Keratinocyte (primary cell): ENCODE data around the gene UBE2D2. TPM values are rescaled to one million over a fixed set of nuclear protein-coding genes. Genes with fewer than 3 reads are reported as not detected.

Experiments
- DNase-seq: peaks from one replicate; pipeline ENCODE4 v3.0.0-alpha.2; 2011; ENCODE audit warnings: low read depth, missing footprints, low spot score
- FAIRE-seq: peaks from 2 replicates; lab custom pipeline; 2011; peaks lifted over from hg19 to GRCh38; lab: Jason Lieb, UNC
- H2AFZ ChIP-seq: 2 replicates; pipeline ENCODE4 v1.6.0; 2012; ENCODE audit warnings: low read length, control low read depth, inconsistent platforms; ENCODE audit not compliant: control insufficient read depth
- H3K27ac ChIP-seq: 2 replicates; pipeline ENCODE4 v1.5.1; 2011; ENCODE audit warnings: low read length; ENCODE audit not compliant: control insufficient read depth, insufficient read depth
- H3K27me3 ChIP-seq: 3 replicates; pipeline ENCODE4 v1.6.0; 2011; ENCODE audit warnings: low read length; ENCODE audit not compliant: control insufficient read depth, insufficient read depth; ENCODE audit errors: extremely low read depth
- H3K36me3 ChIP-seq, 2 experiments: 2 replicates in 1 of 2; 3 replicates in 1 of 2; pipeline ENCODE4 v1.5.1; 2011; ENCODE audit warnings: low read length in 2 of 2, mild to moderate bottlenecking in 1 of 2; ENCODE audit not compliant: control insufficient read depth in 2 of 2, insufficient read depth in 2 of 2; ENCODE audit errors: extremely low read depth in 1 of 2
- H3K4me1 ChIP-seq: 3 replicates; pipeline ENCODE4 v1.5.1; 2011; ENCODE audit warnings: low read length; ENCODE audit not compliant: control insufficient read depth, insufficient read depth; ENCODE audit errors: extremely low read depth
- H3K4me2 ChIP-seq: 3 replicates; pipeline ENCODE4 v1.6.0; 2011; ENCODE audit warnings: low read depth, low read length; ENCODE audit not compliant: control insufficient read depth, insufficient read depth; ENCODE audit errors: extremely low read depth
- H3K4me3 ChIP-seq, 3 experiments: fragments of 200-600 bp in 1 of 3; sonication (generic) in 1 of 3; 2 replicates in 2 of 3; 3 replicates in 1 of 3; pipeline ENCODE4 v1.5.1; 2011 to 2016; ENCODE audit warnings: low read length in 3 of 3, mild to moderate bottlenecking in 3 of 3, control low read depth in 2 of 3, inconsistent platforms in 1 of 3, low read depth in 1 of 3, mixed read lengths in 1 of 3, mixed run types in 1 of 3, moderate library complexity in 1 of 3; ENCODE audit not compliant: control insufficient read depth in 2 of 3, insufficient read depth in 2 of 3; ENCODE audit errors: extremely low read depth in 1 of 3
- H3K79me2 ChIP-seq: 2 replicates; pipeline ENCODE4 v1.6.0; 2012; ENCODE audit warnings: low read length; ENCODE audit not compliant: control insufficient read depth, insufficient read depth
- H3K9ac ChIP-seq: 3 replicates; pipeline ENCODE4 v1.6.0; 2011; ENCODE audit warnings: low read length; ENCODE audit not compliant: control insufficient read depth, insufficient read depth; ENCODE audit errors: extremely low read depth
- H3K9me1 ChIP-seq: 3 replicates; pipeline ENCODE4 v1.6.0; 2011; ENCODE audit warnings: low read length; ENCODE audit not compliant: control insufficient read depth, insufficient read depth; ENCODE audit errors: extremely low read depth
- H3K9me3 ChIP-seq: 2 replicates; pipeline ENCODE4 v1.5.1; 2012; ENCODE audit warnings: low read depth, low read length; ENCODE audit not compliant: control insufficient read depth
- H4K20me1 ChIP-seq: 3 replicates; pipeline ENCODE4 v1.6.0; 2011; ENCODE audit warnings: low read length; ENCODE audit not compliant: control insufficient read depth, insufficient read depth; ENCODE audit errors: extremely low read depth
- EZH2 ChIP-seq: IDR thresholded peaks from one replicate; pipeline ENCODE4 v1.6.1; 2012; ENCODE audit warnings: inconsistent platforms, mild to moderate bottlenecking, low read length, moderate library complexity
- dilution Hi-C: fragments of 300-500 bp; cut with MboI; formaldehyde crosslinking; loops from one replicate; pipeline ENCODE4 v1.7.0; 2020; ENCODE audit warnings: low sequenced_read_pairs; ENCODE audit not compliant: extremely low pct_ligation_motif_present
- polyA plus RNA-seq, 5 experiments: library from polyadenylated mRNA; depleted of rRNA in 3 of 5; stranded (reverse) in 3 of 5; stranded (forward) in 1 of 5; unstranded in 1 of 5; fragments of >200 nt; gene quantifications; 1 replicate in 1 of 5; 2 replicates in 3 of 5; 3 replicates in 1 of 5; pipeline versions ENCODE4 v1.2.1 to v1.2.3, GENCODE V29; 2011 to 2012; ENCODE audit warnings: missing spikeins in 2 of 5, low read depth in 1 of 5, low replicate concordance in 1 of 5
- TF ChIP-seq, protein P1 (sequence below), 3 experiments: IDR thresholded peaks in 1 of 3; conservative IDR thresholded peaks in 1 of 3; optimal IDR thresholded peaks in 1 of 3; 2 replicates in 2 of 3; 3 replicates in 1 of 3; pipeline versions ENCODE3 to v1.5.1; 2011; ENCODE audit warnings: low read length in 3 of 3, mild to moderate bottlenecking in 3 of 3, moderate library complexity in 2 of 3, control low read depth in 1 of 3, inconsistent platforms in 1 of 3; ENCODE audit not compliant: insufficient read depth in 2 of 3; ENCODE audit errors: extremely low read depth in 1 of 3

Gene UBE2D2
- polyA plus RNA-seq, 1 donor (not counting 4 experiments of a cell fraction or from before 2014, with no cell fraction given), result 127 TPM

- DNase-seq, result no peak
- Histone ChIP-seq H3K27me3 (peaks cover 17% of the 10 kb centered on the region), H2AFZ (no peak overlapping the region), H3K9ac (no peak overlapping the region), H3K9me1 (no peaks in the 10 kb centered on the region), H4K20me1 (no peaks in the 10 kb centered on the region), H3K36me3 (no peaks in the 10 kb centered on the region), H3K4me3 (no peak overlapping the region), H3K4me2 (no peak overlapping the region), H3K9me3 (no peaks in the 10 kb centered on the region), H3K79me2 (no peaks in the 10 kb centered on the region), H3K4me1 (no peaks in the 10 kb centered on the region), H3K27ac (no peak overlapping the region)
- TF ChIP-seq EZH2, result no peak
- TF ChIP-seq, protein P1, sequence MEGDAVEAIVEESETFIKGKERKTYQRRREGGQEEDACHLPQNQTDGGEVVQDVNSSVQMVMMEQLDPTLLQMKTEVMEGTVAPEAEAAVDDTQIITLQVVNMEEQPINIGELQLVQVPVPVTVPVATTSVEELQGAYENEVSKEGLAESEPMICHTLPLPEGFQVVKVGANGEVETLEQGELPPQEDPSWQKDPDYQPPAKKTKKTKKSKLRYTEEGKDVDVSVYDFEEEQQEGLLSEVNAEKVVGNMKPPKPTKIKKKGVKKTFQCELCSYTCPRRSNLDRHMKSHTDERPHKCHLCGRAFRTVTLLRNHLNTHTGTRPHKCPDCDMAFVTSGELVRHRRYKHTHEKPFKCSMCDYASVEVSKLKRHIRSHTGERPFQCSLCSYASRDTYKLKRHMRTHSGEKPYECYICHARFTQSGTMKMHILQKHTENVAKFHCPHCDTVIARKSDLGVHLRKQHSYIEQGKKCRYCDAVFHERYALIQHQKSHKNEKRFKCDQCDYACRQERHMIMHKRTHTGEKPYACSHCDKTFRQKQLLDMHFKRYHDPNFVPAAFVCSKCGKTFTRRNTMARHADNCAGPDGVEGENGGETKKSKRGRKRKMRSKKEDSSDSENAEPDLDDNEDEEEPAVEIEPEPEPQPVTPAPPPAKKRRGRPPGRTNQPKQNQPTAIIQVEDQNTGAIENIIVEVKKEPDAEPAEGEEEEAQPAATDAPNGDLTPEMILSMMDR (optimal IDR thresholded peaks at IDR 0.05 in 1 of 3, IDR thresholded peaks at IDR 0.05 in 1 of 3, conservative IDR thresholded peaks at IDR 0.05 in 1 of 3; ENCODE audit: extremely low read depth in 1 of 3, insufficient read depth in 2 of 3, low read length in 3 of 3), result no peak
- dilution Hi-C loops, result no loop called here
- no peak for FAIRE-seq
These were observed 114.7 kb downstream of the UBE2D2 start for GRCh38 chr5:139675825-139676224.

GRCh38 chr5:139676406-139676805, 115.3 kb downstream of the UBE2D2 start:
- no peaks in the 10 kb centered on the region for H3K36me3 ChIP-seq
- dilution Hi-C loops, result no loop called here
- no peak overlapping the region for H3K4me2 ChIP-seq
- H4K20me1 ChIP-seq, result no peaks in the 10 kb centered on the region
- no peak overlapping the region for H3K4me3 ChIP-seq
- no peak overlapping the region for H3K9ac ChIP-seq
- H3K9me1 ChIP-seq, result no peaks in the 10 kb centered on the region
- H3K27ac ChIP-seq, result no peak overlapping the region
- H3K4me1 ChIP-seq, result no peaks in the 10 kb centered on the region
- TF ChIP-seq, protein P1 (optimal IDR thresholded peaks at IDR 0.05 in 1 of 3, IDR thresholded peaks at IDR 0.05 in 1 of 3, conservative IDR thresholded peaks at IDR 0.05 in 1 of 3; ENCODE audit: extremely low read depth in 1 of 3, insufficient read depth in 2 of 3, low read length in 3 of 3), result no peak
- no peak for TF ChIP-seq EZH2
- H3K27me3 ChIP-seq, result peaks cover 17% of the 10 kb centered on the region
- no peaks in the 10 kb centered on the region for H3K9me3 ChIP-seq
- H3K79me2 ChIP-seq, result no peaks in the 10 kb centered on the region
- FAIRE-seq (no peak), DNase-seq (no peak)
- no peak overlapping the region for H2AFZ ChIP-seq
